PFSK-1 (cell line): Measurements from ENCODE around the gene TRMT10A.

Source experiments
- FOXP2 ChIP-seq: optimal IDR thresholded peaks from 2 replicates; pipeline ENCODE3; 2011; ENCODE audit warnings: borderline replicate concordance, control low read depth, inconsistent platforms; ENCODE audit not compliant: insufficient read depth; ENCODE audit errors: extremely low read length, extremely low read depth
- POLR2AphosphoS5 ChIP-seq: IDR thresholded peaks from 2 replicates; pipeline ENCODE4 v1.6.1; 2012; ENCODE audit warnings: low read depth, mild to moderate bottlenecking, control low read depth, low read length, moderate library complexity
- REST ChIP-seq, 2 experiments: IDR thresholded peaks; 2 replicates each; pipeline versions ENCODE4 v1.6.1 to v1.8.0; 2011 to 2012; ENCODE audit warnings: low read depth in 2 of 2, low read length in 2 of 2, control low read depth in 1 of 2, inconsistent platforms in 1 of 2, mild to moderate bottlenecking in 1 of 2, moderate library complexity in 1 of 2; ENCODE audit not compliant: insufficient read depth in 1 of 2
- SIN3A ChIP-seq: IDR thresholded peaks from 2 replicates; pipeline ENCODE4 v1.6.1; 2012; ENCODE audit warnings: mild to moderate bottlenecking, low read length, moderate library complexity, borderline replicate concordance; ENCODE audit not compliant: insufficient read depth
- TAF1 ChIP-seq: IDR thresholded peaks from 2 replicates; pipeline ENCODE4 v1.6.1; 2012; ENCODE audit warnings: low read length, control low read depth, borderline replicate concordance; ENCODE audit not compliant: insufficient read depth

Gene TRMT10A

GRCh38 chr4:99606716-99607115 is 42.9 kb upstream of the TRMT10A start:
- TF ChIP-seq TAF1 (no peak), SIN3A (no peak), REST (IDR thresholded peaks at IDR 0.05; ENCODE audit: insufficient read depth in 1 of 2, low read depth in 2 of 2, low read length in 2 of 2) (no peak), FOXP2 (no peak), POLR2AphosphoS5 (no peak)

GRCh38 chr4:99594818-99595217 is 31.0 kb upstream of the TRMT10A start:
- TF ChIP-seq POLR2AphosphoS5 (no peak), TAF1 (no peak), REST (IDR thresholded peaks at IDR 0.05; ENCODE audit: insufficient read depth in 1 of 2, low read depth in 2 of 2, low read length in 2 of 2) (no peak), SIN3A (no peak), FOXP2 (no peak)

GRCh38 chr4:99593781-99594641 is 30.2 kb upstream of the TRMT10A start:
- no peak for TF ChIP-seq TAF1
- no peak for TF ChIP-seq SIN3A
- TF ChIP-seq POLR2AphosphoS5: no peak
- no peak for TF ChIP-seq FOXP2
- TF ChIP-seq REST (IDR thresholded peaks at IDR 0.05; ENCODE audit: insufficient read depth in 1 of 2, low read depth in 2 of 2, low read length in 2 of 2): no peak

- TF ChIP-seq TAF1 (no peak), POLR2AphosphoS5 (no peak), FOXP2 (no peak), REST (IDR thresholded peaks at IDR 0.05; ENCODE audit: insufficient read depth in 1 of 2, low read depth in 2 of 2, low read length in 2 of 2) (no peak), SIN3A (no peak)
Observed at GRCh38 chr4:99591757-99592156, 27.9 kb upstream of the TRMT10A start.
